Heart left ventricle (tissue), 13 donors: ENCODE results near the gene CLMN.

Experiments used
- CTCF ChIP-seq, 12 donors: fragments of 200-600 bp; sonication (generic) in 4 of 12; IDR thresholded peaks; one replicate each; pipeline versions ENCODE4 v1.5.0 to v1.8.0; 2018 to 2022; ENCODE audit warnings: antibody characterized with exemption in 12 of 12, mild to moderate bottlenecking in 5 of 12
- POLR2A ChIP-seq, 2 donors: fragments of 450-650 bp; IDR thresholded peaks; one replicate each; pipeline ENCODE4 v1.6.1; 2017; ENCODE audit warnings: antibody characterized with exemption in 2 of 2, mild to moderate bottlenecking in 2 of 2, moderate library complexity in 2 of 2
- donor health status: ischemic (EF 13 %, LVEDD 7.1; RV severe dilation, severe dysfunction).
- donor health status: DM: no; HTN: yes; CAD: no.
- donor health status: DM: no; HTN: no; CAD: no.
- donor health status: ischemic (EF 25% LVEDD 6.9; RV normal size, moderate dysfunction).
- donor health status: ischemic (EF 25% LVEDD 5.7; RV mildly dilated, moderate dysfunction).
- donor health status: ischemic (EF 35%, LVEDD 5.7; RV mildly dilated, moderate dysfunction).
- donor health status: nonischemic (EF 11% LVEDD 7.7; RV severe dilation, severe dysfunction).
- donor health status: DM: yes; HTN: yes; CAD: no.
- donor health status: PGD.
- donor health status: ischemic (EF 29% LVEDD 5.4; RV normal size, mild dysfunction).
- donor health status: nonischemic (EF 23%, LVEDD 6.1; RV moderate dilation, normal function).

DNA sequence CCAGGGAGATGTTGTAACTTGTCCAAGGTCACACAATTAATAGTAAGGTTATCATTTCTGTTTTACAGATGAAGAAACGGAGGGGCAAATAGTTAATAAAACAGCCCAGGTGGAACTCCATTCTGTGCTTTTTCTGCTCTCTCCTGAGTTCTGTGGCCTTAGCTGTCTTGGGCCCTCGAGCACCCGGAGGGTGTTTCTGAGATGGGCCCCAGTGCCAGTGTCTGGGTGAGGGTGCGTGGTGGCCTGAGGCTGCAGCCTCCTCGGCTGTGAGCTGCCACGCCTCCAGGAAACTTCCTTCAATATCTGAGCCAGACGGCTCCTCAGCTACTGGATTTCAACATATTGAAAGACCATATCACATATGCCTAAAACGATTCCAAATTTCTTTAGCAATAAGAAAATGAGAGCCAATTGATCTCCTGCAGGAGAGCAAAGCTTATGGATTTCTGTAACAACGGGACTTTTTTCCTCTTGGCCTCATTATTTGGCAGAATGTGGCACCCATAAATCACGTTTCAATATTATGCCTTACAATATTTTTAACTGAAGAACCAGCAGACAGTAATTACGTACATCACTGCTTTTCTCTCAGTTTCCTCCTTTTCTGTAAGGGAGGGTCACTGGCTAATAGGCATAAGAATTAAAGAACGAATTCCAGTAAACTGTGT, 87.6 kb downstream of the CLMN start:
- no peak for TF ChIP-seq CTCF (IDR thresholded peaks at IDR 0.05)
- TF ChIP-seq POLR2A (IDR thresholded peaks at IDR 0.05) = no peak
